Hepatocyte (in vitro differentiated cells): ENCODE measurements around the gene MSI2.
"Not testable (repeated sequence)": the region's sequence is repeated elsewhere in the genome, so short reads cannot be mapped to it uniquely, and the experiment has no call there.

ENCODE experiments used
- CTCF ChIP-seq: fragments of 200-600 bp; sonication (generic); IDR thresholded peaks from 2 replicates; pipeline ENCODE4 v1.5.1; 2016; ENCODE audit warnings: antibody characterized with exemption, mild to moderate bottlenecking; ENCODE audit not compliant: poor library complexity
- EZH2phosphoT487 ChIP-seq: fragments of 200-600 bp; sonication (generic); IDR thresholded peaks from one replicate; pipeline ENCODE4 v1.6.1; 2018; ENCODE audit warnings: antibody characterized with exemption, mild to moderate bottlenecking, low read depth, moderate library complexity; ENCODE audit not compliant: unreplicated experiment, severe bottlenecking

- not testable (repeated sequence) for TF ChIP-seq CTCF, EZH2phosphoT487
Observed at GRCh38 chr17:57621791-57622190, 365.5 kb downstream of the MSI2 start.
